SK-N-MC (cell line): ENCODE measurements around the gene CLDN4.

Source experiments
- EZH2 ChIP-seq: fragments of 200-600 bp; sonication (generic); IDR thresholded peaks from one replicate; pipeline ENCODE4 v1.6.1; 2017; ENCODE audit warnings: antibody characterized with exemption
- POLR2AphosphoS5 ChIP-seq: IDR thresholded peaks from 2 replicates; pipeline ENCODE4 v1.6.1; 2012; ENCODE audit warnings: mild to moderate bottlenecking, low read depth, low read length, borderline replicate concordance

DNA sequence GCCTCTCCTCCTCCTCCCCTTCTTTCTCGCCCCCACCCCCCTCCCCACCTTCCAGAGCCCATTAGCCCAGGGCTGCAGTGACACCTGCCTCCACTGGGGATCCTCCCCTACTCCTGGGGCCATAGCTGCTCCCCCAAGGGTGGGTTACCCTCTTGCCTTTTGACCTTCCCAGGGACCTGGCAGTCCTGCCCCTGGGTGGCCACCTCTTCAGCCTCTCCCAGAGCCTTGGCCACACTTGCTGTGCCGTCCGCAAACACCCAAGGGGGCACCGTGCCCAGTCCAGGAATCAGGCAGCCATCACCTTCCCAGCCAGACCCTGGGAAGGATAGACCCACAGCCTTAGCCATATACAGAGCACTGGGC, 19.8 kb upstream of the CLDN4 start:
- TF ChIP-seq EZH2 (no peak), POLR2AphosphoS5 (no peak)
